ENCODE measurements around the gene ACACB.
"Not testable (repeated sequence)": the region's sequence is repeated elsewhere in the genome, so short reads cannot be mapped to it uniquely, and the experiment has no call there.

ACACB gene

DNA sequence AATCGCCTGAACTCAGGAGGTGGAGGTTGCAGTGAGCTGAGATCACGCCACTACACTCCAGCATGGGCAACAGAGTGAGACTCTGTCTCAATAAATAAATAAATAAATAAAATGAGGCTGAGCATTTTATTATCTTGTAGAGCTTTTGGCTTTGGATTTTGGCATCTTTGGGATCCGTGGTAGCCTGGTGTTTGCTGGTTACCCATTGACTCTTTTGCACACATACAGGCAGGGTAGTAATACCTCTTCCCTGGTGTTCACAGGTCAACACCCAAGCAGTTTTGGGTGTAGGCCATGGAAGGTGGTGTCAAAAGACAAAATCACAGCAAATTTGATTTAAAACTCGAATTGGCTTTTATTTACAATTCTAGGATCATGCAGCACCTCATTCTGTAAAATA is 27.8 kb downstream of the ACACB start:
- DNase-seq: no peak

DNA sequence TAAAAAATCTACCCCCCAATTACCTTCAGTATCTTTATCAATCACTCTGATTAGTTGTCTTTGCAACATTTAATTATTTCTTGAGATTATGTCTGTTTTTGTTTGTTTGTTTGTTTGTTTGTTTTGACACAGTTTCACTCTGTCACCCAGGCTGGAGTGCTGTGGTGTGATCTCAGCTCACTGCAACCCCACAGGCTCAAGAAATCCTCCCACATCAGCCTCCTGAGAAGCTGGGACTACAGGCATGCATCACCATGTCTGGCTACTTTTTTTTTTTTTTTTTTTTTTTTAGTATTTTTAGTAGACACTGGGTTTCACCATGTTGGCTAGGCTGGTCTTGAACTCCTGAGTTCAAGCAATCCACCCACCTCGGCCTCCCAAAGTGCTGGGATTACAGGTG is 30.7 kb downstream of the ACACB start:
- peak; percentile 10 to 60 for DNase-seq

DNA sequence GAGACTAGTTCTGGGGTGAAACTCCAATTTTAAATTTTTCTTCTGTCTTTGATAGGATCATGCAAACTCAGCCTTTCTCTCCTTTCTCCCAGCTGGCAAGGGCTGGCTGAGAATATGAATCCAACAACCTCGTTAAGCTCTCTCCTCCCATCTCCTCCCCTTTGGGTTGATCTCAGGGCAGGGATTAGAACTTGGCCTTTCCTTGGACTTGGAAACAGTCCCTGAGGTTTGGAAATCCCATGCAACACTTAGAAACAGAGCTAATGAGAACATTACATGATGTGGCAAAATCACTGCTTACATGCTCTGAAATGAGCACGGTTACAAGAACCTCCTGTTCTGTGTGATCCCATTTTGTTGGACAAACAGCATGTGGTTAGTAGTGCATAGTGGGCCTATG is 31.6 kb downstream of the ACACB start:
- no peak for DNase-seq

DNA sequence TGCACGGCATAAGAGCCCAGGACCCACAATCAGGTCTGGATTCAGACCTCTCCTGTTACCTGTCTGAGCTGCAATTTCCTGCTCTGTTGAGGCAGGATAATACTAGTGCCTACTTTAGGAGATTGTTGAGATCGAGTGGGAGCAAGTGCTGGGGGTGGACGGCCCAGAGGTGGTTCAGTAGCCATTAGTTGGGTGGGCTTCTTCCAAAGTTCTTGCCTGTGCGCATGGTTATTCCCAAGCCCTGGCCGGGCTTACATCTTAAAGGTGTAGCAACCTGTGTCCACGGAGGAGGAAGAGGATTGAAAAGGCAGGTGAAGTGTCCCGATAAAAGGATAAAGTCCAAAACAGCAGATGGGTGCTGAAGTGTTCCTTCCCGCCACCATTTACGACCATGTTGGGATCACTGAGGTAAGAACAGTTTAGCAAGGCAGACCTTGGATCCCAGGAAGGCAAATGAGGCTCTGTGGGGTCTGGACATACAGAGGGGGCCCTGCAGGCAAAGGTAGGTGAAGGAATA is 33.8 kb downstream of the ACACB start:
- DNase-seq: no peak

DNA sequence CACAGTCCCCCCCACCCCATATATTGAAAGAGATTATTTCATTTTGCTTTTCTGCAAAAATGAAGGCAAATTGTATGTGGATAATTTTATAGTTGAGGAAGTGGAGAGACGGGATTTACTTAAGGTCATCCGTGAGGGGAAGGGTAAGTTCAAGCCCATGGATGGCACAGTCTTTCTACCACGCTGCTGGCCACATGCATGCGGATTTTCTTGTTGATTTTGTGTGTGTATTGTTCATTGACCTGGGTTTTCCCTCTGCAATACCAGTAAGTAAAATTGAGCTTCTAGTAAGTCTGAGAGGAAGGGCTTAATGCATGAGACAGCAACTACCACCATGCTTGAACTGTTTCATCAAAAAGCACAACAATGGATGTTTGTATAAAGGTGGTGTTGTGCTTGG is 35.1 kb downstream of the ACACB start:
- no peak for DNase-seq

DNA sequence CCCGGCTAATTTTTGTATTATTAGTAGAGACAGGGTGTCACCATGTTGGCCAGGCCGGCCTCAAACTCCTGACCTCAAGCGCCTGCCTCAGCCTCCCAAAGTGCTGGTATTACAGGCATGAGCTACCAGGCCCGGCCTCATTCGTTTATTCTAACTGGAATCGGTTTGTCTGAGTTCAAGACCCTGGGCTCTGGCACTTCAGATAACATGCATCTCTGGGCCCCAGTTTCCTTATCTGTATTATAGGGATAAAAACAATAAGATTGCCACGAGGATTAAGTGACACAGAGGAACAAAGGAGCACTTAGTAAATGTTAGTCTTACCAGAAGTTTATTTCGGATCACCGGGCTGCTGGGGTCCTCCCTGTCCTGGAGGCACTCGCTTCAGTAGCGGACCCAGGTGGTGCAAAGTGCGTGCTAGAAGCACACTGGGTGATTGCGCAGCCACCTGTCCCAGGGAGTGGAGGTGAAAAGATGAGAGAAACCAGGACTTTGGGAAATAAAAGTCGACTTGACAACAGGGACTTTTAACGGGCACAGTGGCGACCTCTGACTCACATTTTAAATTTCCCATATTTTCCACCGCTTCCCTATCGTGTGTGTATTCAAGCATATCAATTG is 37.5 kb downstream of the ACACB start:
- no peak for DNase-seq

DNA sequence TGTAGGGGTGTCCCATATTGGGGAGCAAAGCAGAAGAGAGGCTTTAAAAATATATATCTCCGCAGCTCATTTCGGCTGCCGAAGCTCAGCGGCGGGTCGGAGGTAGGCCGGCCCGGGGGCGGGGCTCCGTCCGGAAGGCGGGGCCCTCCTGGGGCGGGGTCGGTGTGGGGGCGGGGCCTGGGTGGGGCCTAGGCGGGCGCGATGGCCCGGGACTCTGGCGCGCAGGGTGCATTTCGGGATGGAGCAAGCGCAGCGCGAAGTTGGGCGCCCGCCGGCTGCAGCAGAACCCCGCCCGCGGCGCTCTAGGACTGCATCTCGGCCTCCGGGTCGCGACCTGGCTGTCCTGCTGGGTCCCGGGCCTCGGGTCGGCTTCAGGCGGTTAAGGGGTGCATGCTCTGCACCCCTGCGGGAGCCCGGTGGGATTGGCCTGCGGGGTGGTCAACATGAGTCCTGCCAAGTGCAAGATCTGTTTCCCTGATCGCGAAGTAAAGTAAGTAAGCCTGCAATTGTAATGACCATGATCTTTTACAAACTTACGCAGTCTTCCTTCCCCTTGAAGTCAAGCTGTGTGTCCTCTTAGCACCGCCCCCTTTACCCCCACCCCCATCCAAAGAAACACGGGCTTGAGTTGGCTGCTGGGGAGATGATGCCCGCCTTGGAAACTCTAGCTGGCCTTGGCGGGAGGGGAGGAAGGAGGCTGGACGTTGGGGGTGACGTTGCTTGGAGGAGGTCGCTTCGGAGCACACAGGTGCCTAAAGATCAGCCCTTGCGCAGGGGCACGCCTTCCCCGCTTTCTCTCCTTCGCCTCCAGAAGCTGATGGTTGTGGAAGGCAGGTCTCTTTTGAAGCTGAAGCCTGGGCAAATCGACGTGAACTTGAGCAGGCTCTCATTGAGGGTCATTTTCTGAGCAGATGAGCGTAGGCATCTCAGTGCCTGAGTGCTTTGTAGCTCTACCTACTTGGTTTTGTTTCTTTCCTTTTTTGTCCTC is 38.4 kb downstream of the ACACB start:
- DNase-seq: peak; percentile 74 to 87

DNA sequence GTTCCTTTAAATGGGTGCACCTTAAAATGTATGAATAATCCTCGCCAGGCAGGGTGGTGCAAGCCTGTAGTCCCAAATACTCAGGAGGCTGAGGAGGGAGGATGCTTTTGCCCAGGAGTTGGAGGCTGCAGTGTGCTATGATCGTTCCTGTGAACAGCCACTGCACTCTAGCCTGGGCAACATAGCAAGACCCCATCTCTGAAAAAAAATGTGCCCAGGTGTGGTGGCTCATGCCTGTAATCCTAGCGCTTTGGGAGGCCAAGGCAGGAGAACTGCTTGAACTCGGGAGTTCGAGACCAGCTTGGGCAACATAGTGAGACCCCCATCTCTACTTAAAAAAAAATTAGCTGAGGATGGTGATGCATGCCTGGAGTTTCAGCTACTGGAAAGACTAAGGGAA is 39.6 kb downstream of the ACACB start:
- DNase-seq: no peak

DNA sequence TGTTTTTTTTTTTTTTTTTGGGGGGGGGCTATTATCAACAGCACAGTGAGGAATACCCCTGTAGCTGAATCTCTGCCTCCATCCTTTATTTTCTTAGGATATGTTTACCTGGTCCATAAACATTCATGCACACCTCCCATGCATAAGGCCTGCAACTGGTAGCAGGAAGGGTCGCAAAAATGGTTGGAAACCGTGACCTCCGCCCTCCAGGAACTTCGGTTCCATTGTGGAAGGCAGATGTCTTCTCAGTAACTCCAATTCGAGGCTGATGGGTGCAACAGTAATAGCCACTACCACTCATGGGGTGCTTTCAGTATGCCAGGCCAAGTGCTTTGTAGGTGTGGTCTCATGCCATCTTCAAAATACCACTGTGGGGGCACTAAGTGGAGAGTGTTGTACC is 40.2 kb downstream of the ACACB start:
- no peak for DNase-seq

DNA sequence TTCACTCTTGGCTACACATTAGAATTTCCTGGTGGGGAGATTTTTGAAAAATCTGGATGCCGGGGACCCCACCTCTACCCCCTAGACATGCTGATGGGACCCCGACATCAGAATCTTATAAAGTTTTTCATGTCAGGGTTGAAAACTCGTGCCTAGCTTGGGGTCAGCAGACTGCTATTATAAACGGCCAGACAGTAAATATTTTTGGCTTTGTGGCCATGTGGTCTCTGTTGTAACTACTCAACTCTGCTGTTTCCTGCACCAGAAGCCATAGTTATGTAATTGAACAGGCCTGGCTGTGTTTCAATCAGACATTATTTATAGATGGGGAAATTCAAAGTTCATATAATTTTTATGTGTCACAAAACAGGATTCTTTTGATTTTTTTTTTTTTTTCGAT is 41.6 kb downstream of the ACACB start:
- no peak for DNase-seq

DNA sequence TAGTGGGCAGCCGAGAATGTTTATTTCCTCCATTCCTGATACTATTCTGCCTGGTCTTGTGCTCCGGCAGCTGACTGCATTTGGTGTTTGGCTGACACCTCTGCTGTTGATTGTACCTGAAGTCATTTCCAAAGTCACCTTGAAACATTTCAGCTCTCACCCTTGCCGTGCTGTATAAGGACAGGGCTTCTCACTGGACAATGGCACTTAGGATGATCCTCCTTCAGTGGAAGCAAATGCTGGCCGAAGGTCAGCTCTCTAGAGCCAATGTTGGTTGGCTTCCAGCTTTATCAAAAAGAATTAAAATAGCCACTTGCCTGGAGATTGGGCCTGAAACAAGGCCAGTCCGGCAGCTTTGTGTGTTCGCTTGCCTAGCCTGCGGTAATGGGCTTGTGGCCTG is 44.0 kb downstream of the ACACB start:
- DNase-seq: no peak

DNA sequence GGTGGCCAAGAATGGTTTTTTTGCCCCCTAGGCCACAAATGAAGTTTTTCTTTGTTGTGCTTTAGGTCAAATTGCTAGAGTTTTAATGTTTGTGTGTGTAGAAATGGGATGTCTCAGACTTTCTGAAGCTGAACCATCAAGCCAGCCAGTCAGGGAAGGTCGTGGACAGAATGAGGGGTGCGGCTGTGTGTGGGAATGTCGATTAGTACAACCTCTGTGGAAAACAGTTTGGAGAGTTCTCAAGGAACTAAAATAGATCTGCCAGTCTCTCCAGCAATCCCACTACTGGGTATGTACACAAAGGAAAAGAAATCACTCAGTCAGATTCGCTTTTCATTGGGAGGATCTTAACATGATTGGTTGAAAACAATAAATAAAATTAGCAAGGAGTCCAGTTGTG is 44.5 kb downstream of the ACACB start:
- DNase-seq: no peak

DNA sequence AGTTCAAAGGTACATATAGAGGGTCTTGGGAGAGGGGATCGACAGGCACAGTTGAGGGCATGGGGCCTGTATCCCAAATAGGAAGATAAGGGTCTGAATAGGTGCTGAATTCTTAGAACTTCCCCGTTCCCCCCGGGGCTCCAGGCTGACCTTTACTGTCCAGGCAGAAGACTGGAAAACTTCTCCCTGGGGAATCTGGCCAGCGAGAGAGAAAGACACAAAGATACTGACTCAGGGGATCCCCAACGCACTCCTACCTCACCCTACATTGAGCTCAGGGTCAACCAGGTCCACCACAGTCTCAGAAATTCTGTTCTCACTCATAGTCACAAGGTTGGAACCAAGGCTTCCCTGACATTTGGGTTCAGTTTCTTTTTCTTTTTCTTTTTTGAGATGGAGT is 46.2 kb downstream of the ACACB start:
- DNase-seq: no peak

DNA sequence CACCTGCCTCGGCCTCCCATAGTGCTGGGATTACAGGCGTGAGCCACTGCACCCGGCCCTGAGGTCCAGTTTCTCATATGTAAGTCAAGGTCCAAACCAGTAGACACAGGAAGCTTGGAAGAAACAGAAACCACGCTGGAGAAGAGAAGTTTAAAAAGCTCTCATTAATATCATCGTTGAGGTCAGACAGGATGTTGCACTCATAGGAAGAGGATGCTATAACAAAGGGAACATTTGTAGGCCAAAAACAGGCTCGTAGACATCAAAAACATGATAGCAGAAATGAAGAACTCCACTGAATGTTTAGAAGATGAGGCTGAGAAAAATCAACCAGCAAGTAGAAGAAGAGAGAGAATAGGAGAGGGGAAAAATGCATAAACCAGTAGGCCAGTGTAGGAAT is 46.8 kb downstream of the ACACB start:
- DNase-seq: no peak

DNA sequence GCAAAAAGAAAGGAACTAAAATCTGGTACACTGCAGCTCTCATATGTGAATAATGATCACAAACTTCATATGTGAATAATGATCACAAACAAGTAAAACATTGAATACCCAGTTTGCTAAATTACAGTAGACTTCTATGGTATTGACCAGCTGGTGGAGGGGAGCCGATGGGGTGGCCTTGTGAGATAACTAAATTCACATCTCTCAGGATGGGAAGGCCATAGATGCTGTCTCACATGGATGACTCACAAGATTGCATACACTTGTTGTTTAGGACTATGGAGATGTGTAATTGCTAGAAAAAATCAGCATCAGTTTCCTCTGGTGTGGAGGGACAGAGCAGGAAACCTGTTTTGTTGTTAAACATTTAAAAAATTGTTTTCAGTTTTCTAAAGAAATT is 49.2 kb downstream of the ACACB start:
- no peak for DNase-seq

DNA sequence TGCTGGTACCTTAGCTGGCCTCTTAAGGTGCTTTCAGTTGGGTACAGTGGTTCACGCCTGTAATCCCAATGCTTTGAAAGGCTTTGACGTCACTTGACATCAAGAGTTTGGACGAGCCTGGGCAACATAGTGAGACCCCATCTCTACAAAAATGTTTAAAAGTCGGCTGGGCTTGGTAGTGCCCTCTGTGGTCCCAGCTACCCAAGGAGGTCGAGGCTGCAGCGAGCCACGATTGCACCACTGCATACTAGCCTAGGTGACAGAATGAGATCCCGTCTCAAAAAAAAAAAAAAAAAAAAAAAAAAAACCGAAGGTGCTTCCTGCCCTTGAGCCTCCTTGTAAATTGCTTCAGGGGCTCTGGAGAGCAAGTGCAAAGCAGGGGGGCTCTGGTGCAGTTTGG is 50.0 kb downstream of the ACACB start:
- no peak for DNase-seq

DNA sequence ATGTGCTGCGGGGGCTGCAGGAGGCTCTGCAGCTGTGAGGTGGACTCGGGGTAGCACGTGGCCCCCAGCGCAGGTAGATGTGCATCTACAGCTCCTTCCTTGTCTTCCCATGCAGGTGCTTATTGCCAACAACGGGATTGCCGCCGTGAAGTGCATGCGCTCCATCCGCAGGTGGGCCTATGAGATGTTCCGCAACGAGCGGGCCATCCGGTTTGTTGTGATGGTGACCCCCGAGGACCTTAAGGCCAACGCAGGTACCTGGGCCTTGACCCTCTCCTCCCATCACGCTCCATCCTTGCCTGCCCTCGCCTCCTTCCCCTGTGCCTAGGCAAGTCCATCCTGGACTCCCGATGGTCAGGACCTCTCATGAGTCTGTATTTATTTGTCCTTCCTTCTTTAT is 51.4 kb downstream of the ACACB start:
- DNase-seq: no peak

DNA sequence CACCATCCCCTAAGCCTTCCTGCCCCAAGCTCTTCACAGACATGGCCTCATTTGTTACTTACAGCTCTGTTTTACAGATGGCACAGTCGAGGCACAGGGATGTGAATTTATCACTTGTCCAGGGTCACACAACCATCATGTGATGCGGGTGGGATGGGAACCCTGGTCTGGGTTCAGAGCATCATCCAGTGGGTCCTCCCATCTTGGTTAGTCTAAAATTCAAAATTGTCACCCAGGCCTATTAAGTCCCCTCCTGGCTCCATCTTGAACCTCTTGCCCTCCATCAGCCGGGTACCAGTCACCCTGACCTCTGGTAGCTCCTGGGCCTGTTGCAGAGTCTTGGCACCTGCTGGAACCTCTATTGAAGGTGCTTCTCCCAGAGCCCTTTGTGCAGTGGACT is 52.9 kb downstream of the ACACB start:
- no peak for DNase-seq

DNA sequence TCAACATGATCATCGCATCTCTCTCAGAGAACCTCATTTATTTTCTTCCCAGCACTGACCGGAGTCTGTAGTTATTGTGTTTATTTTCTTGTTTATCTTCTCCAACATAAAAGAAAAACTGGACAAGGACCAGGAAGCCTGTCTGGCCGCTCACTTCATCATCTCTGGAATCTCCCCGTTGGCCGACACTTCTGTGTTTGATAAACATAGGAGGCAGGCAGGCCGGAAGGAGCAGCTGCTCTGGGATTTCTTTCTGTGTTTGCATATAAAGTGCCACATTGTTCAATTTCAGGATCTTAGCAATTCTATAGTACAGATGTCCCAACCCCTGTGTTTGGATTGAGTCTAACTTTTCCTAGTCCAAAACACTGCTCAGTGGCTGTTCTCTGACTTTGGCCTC is 53.3 kb downstream of the ACACB start:
- DNase-seq: no peak

DNA sequence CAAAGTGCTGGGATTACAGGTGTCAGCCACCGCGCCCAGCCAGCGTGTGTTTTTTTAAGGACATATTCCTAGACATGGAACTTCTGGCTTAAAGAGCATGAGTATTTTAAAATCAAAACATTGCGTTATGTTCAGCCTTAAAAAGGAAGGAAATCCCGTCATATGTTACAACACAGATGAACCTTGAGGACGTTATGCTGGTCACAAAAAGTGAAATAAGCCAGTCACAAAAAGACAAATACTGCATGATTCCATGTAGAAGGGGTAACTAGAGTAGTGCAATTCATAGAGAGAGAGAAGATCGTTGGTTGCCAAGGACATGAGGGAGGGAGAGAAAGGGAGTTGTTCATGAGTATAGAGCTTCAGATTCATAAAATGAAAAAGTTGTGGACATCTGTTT is 53.9 kb downstream of the ACACB start:
- DNase-seq: peak; percentile 71 to 85

DNA sequence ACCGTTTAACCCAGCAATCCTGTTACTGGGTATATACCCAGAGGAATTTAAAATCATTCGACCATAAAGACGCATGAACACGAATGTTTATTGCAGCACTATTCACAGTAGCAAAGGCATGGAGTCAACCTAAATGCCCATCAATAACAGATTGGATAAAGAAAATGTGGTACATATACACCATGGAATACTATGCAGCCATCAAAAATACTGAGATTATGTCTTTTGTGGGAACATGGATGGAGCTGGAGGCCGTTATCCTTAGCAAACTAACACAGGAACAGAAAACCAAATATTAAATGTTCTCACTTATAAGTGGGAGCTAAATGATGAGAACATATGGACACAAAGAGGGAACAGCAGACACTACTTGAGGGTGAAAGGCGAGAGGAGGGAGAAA is 56.4 kb downstream of the ACACB start:
- DNase-seq: not testable (repeated sequence)

DNA sequence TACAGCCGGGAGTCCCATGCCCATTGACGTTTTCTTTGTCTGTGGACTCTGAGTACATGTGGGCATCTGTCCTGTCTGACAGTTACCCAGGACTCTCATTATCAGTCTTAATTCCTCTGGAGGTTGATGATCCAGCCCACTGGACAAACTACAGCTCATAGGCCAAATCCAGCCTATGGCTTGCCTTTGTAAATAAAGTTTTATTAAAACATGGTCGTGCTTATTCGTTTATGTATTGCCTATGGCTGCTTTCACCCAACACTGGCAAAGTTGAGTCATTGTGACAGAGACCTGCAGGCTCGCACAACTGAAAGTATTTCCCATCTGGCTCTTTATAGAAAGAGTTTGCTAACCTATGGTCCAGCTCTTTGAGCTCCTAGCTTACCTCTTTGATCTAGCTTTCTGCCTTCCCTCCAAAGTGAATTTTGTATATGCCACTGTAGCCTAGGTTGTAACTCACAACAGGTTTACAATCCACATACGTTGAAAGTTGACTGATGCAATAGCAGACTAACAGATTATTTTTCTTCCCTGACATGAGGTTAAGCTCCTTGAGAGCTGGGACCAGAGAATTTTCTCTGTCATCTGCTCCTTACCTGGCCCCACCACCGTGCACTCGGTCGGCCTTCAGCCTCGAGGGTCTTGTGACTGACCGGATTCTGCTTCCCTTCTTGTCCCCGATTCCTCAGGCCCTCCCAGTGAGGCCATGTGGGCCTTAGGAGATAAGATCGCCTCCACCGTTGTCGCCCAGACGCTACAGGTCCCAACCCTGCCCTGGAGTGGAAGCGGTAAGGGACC is 57.3 kb downstream of the ACACB start:
- DNase-seq: no peak

DNA sequence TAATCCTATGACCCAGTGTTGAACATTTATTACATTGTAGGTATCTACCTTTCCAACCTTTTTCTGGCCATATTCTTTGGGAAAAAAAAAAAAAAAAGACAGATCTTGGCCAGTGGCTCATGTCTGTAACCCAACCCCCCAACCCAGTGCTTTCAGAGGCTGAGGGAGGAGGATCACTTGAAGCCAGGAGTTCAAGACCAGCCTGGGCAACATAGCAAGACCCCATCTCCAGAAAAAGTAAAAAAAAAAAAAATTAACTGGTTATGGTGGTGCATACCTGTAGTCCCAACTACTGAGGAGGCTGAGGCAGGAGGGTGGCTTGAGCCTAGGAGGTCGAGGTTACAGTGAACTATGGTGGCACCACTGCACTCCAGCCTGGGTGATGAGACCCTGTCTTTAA is 58.1 kb downstream of the ACACB start:
- no peak for DNase-seq

Measured in inflammatory macrophage (primary cell).